ENCODE data around the gene LIX1L. TPM values are rescaled to one million over a fixed set of nuclear protein-coding genes. Genes with fewer than 3 reads are reported as not detected.
A peak's percentile ranks its signal among the peaks of the same experiment; 100 is the strongest.

LIX1L gene
- total and polyA plus RNA-seq, 2 of the 13 experiments (the other 11 are each of a cell fraction or from before 2014, with no cell fraction given): 8.1 to 24.9 TPM

DNA sequence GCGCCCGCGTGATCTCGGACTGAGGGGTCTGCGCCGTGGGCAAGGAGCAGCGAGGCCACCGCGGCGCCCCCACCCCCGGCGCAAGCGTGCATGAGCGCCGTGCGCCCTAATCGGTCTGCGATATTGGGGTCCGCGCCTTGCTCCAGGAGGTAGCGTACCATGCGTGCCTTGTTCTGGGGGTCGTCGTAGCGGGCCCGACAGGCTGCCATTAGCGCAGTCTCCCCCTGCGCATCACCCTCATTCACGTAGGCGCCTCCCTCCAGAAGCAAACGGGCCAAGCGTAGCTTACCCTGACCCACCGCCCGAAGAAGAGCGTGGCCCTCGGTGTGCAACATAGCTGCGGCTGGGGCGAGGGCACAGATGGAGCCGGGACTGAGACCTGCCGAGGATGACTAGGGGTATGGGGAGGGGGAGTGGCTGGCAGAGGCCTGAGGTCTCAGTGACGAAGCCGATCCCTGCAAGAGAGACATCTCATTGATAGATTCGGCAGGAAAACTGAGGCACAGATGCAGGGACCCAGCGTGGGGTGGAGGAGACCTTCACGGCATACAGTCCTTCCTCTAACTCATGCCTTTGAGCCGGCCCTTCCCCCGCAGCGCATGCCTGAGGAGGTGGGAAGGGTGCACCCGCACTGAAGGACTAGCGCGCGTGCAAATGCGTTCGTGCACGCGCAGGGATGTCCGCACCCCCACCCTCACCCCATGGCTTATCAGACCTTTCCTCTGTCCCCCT lies 3.8 kb upstream of the LIX1L start (continued):
- TF ChIP-seq, protein P1, sequence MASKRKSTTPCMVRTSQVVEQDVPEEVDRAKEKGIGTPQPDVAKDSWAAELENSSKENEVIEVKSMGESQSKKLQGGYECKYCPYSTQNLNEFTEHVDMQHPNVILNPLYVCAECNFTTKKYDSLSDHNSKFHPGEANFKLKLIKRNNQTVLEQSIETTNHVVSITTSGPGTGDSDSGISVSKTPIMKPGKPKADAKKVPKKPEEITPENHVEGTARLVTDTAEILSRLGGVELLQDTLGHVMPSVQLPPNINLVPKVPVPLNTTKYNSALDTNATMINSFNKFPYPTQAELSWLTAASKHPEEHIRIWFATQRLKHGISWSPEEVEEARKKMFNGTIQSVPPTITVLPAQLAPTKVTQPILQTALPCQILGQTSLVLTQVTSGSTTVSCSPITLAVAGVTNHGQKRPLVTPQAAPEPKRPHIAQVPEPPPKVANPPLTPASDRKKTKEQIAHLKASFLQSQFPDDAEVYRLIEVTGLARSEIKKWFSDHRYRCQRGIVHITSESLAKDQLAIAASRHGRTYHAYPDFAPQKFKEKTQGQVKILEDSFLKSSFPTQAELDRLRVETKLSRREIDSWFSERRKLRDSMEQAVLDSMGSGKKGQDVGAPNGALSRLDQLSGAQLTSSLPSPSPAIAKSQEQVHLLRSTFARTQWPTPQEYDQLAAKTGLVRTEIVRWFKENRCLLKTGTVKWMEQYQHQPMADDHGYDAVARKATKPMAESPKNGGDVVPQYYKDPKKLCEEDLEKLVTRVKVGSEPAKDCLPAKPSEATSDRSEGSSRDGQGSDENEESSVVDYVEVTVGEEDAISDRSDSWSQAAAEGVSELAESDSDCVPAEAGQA (IDR thresholded peaks at IDR 0.05; ENCODE audit: low read depth): no peak
- TF ChIP-seq, protein P1 (CRISPR knock-in tag; IDR thresholded peaks at IDR 0.05; ENCODE audit: borderline replicate concordance): no peak
- TF ChIP-seq, protein P2, sequence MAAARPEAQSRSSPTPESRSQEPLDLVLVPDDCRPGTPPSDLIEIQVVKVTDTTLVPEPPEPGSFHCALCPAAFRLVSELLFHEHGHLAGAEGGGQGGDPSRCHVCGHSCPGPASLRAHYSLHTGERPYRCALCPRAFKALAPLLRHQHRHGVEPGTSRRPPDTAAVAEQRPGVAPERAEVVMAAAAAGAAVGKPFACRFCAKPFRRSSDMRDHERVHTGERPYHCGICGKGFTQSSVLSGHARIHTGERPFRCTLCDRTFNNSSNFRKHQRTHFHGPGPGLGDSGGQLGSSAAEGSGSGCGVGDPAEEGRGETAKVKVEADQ (CRISPR knock-in tag; IDR thresholded peaks at IDR 0.05; ENCODE audit: borderline replicate concordance): no peak
- TF ChIP-seq ZNF556 (CRISPR knock-in tag; IDR thresholded peaks at IDR 0.05; ENCODE audit: borderline replicate concordance): 0 out of 2 replicates have a peak, but pooled peaks have one; percentile 31
- no peak for TF ChIP-seq ZNF3 (CRISPR knock-in tag; IDR thresholded peaks at IDR 0.05)
- TF ChIP-seq USF2 (IDR thresholded peaks at IDR 0.05; ENCODE audit: low read depth, low read length): no peak
- TF ChIP-seq USF2 (CRISPR knock-in tag; IDR thresholded peaks at IDR 0.05; ENCODE audit: borderline replicate concordance): no peak
- TF ChIP-seq MYC (CRISPR knock-in tag; IDR thresholded peaks at IDR 0.05; ENCODE audit: borderline replicate concordance): 0 out of 2 replicates have a peak, but pooled peaks have one; percentile 12
- no peak for TF ChIP-seq ZNF629 (CRISPR knock-in tag; conservative IDR thresholded peaks at IDR 0.05)
- no peak for TF ChIP-seq HMG20B (CRISPR knock-in tag; conservative IDR thresholded peaks at IDR 0.05)
- no peak for TF ChIP-seq MEIS1 (CRISPR knock-in tag; IDR thresholded peaks at IDR 0.05; ENCODE audit: borderline replicate concordance)
- no peak for TF ChIP-seq FOXK1 (CRISPR knock-in tag; IDR thresholded peaks at IDR 0.05; ENCODE audit: borderline replicate concordance, low read depth)
- TF ChIP-seq SRY (CRISPR knock-in tag; IDR thresholded peaks at IDR 0.05): no peak
- no peak for TF ChIP-seq TIGD3 (CRISPR knock-in tag; IDR thresholded peaks at IDR 0.05; ENCODE audit: borderline replicate concordance)
- TF ChIP-seq ZNF776 (CRISPR knock-in tag; IDR thresholded peaks at IDR 0.05): 0 out of 2 replicates have a peak, but pooled peaks have one; percentile 28
- no peak for TF ChIP-seq TBX3 (IDR thresholded peaks at IDR 0.05; ENCODE audit: borderline replicate concordance)
- TF ChIP-seq REPIN1 (CRISPR knock-in tag; IDR thresholded peaks at IDR 0.05; ENCODE audit: borderline replicate concordance, low read depth): no peak
- TF ChIP-seq, protein P3, sequence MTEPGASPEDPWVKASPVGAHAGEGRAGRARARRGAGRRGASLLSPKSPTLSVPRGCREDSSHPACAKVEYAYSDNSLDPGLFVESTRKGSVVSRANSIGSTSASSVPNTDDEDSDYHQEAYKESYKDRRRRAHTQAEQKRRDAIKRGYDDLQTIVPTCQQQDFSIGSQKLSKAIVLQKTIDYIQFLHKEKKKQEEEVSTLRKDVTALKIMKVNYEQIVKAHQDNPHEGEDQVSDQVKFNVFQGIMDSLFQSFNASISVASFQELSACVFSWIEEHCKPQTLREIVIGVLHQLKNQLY (CRISPR knock-in tag; IDR thresholded peaks at IDR 0.05): no peak
- no peak for TF ChIP-seq ZNF205 (CRISPR knock-in tag; IDR thresholded peaks at IDR 0.05)

Data from HepG2 (cell line).